Vagina (tissue), 2 donors: Measurements from ENCODE around the gene AGBL5.

ENCODE experiments used
- CTCF ChIP-seq, 3 experiments: fragments of 450-650 bp in 2 of 3; fragments of 200-600 bp in 1 of 3; sonication (generic) in 1 of 3; IDR thresholded peaks; one replicate each; pipeline ENCODE4 v1.5.1; 2017 to 2019; ENCODE audit warnings: antibody characterized with exemption in 3 of 3, mild to moderate bottlenecking in 2 of 3, moderate library complexity in 2 of 3
- POLR2AphosphoS5 ChIP-seq, 2 donors: sonication (generic); formaldehyde crosslinking; IDR thresholded peaks; one replicate each; pipeline ENCODE4 v1.9.0; 2017; ENCODE audit warnings: antibody characterized with exemption in 2 of 2, mild to moderate bottlenecking in 2 of 2, low read depth in 1 of 2; ENCODE audit not compliant: insufficient read depth in 1 of 2

DNA sequence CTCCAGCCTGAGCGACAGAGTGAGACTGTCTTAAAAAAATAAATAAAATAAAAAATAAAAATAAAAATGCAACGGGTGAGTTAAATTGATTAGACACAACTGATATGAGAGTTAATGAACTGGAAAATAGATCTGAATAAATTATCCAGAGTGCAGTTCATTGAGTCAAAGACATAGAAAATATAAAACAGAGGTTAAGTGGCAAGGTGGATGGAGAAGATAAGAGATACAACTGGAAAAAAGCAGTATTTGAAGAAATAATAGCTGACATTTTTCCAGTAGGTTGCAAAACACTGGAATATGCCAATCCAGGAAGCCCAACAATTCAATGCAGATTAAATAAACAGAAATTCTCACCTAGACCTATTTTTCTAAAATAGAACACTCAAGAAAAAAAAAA, 56.8 kb downstream of the AGBL5 start:
- TF ChIP-seq CTCF (IDR thresholded peaks at IDR 0.05) (no peak), POLR2AphosphoS5 (IDR thresholded peaks at IDR 0.05; ENCODE audit: insufficient read depth in 1 of 2, low read depth in 1 of 2) (no peak)
